AG08396 (cell line): Measurements from ENCODE around the gene MRPL38.
"Not testable (repeated sequence)": the region's sequence is repeated elsewhere in the genome, so short reads cannot be mapped to it uniquely, and the experiment has no call there.

Experiments used
- DNase-seq: peaks from one replicate; pipeline ENCODE4 v3.0.0; 2012; ENCODE audit warnings: low spot score, mixed read lengths

Gene MRPL38

GRCh38 chr17:75854101-75854748 lies 50.5 kb downstream of the MRPL38 start:
- DNase-seq = peak; percentile 77

- DNase-seq = peak; percentile 58
These were observed 51.3 kb downstream of the MRPL38 start for GRCh38 chr17:75853433-75853832.

- not testable (repeated sequence) for DNase-seq
These were observed 53.0 kb downstream of the MRPL38 start for GRCh38 chr17:75851693-75851991.

- DNase-seq = no peak
These were observed 53.6 kb downstream of the MRPL38 start for GRCh38 chr17:75850928-75851692.

- no peak for DNase-seq
These were observed 55.0 kb downstream of the MRPL38 start for GRCh38 chr17:75849724-75850123.

- no peak for DNase-seq
These were observed 55.4 kb downstream of the MRPL38 start for GRCh38 chr17:75849279-75849646.
